ENCODE measurements around the gene BCL2L13. TPM values are rescaled to one million over a fixed set of nuclear protein-coding genes. Genes with fewer than 3 reads are reported as not detected.

Gene BCL2L13
- total and polyA plus RNA-seq, 7 donors = 67.0 to 201 (median 128) TPM

GRCh38 chr22:17728786-17729185 lies 90.2 kb downstream of the BCL2L13 start:
- 89 to 91% (median 89%) methylated on average over 8 of the region's 8 CpGs for WGBS, 3 donors
- peaks cover 11% of the 10 kb centered on the region for H3K4me1 ChIP-seq
- no peak overlapping the region for H3K27ac ChIP-seq
- TF ChIP-seq CTCF (IDR thresholded peaks at IDR 0.05) = no peak
- H3K27me3 ChIP-seq (ENCODE audit: insufficient read depth in 3 of 3, low read length in 2 of 3) = no peaks in the 10 kb centered on the region
- no peak for ATAC-seq
- peaks cover 13 to 75% of the 10 kb centered on the region in 2 donors for H3K36me3 ChIP-seq (ENCODE audit: insufficient read depth in 1 of 2, low read depth in 1 of 2)
- intact Hi-C loops (cut with DNase I) = no loop called here
- H3K9me3 ChIP-seq = no peaks in the 10 kb centered on the region
- H3K4me3 ChIP-seq = no peak overlapping the region
- no peak for DNase-seq

DNA sequence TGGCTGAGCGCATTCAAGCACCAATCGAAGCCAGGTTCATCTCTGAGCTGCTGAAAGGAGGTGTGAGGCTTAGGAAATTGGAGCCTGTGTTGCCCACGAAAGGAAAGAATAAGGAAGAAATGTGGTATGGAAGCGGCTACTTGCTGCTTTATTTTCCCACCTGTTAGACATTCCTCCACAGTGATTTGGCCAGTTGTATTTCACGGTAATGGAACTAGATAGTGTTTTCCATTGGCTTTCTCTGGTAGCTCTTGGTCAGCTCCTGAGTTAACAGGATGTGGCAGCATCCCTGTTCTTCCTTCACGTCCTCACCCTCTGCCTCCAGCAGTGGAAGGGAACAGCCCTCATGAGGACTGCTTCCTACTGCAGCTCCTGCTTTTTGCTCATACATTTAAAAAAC lies 91.0 kb downstream of the BCL2L13 start:
- ATAC-seq (no peak), DNase-seq (no peak)
- intact Hi-C loops (cut with DNase I) = no loop called here
- no peak for TF ChIP-seq CTCF (IDR thresholded peaks at IDR 0.05)
- Histone ChIP-seq H3K27ac (no peak overlapping the region), H3K4me1 (peaks cover 11% of the 10 kb centered on the region), H3K9me3 (no peaks in the 10 kb centered on the region), H3K27me3 (ENCODE audit: insufficient read depth in 3 of 3, low read length in 2 of 3) (no peaks in the 10 kb centered on the region), H3K4me3 (no peak overlapping the region), H3K36me3 (ENCODE audit: insufficient read depth in 1 of 2, low read depth in 1 of 2) (peaks cover 18 to 82% of the 10 kb centered on the region in 2 donors)
- WGBS, 3 donors = 72 to 79% (median 73%) methylated on average over 6 of the region's 6 CpGs

GRCh38 chr22:17732251-17732854 lies 93.8 kb downstream of the BCL2L13 start:
- Histone ChIP-seq H3K27ac (no peak overlapping the region), H3K9me3 (no peaks in the 10 kb centered on the region), H3K4me1 (no peaks in the 10 kb centered on the region), H3K36me3 (ENCODE audit: insufficient read depth in 1 of 2, low read depth in 1 of 2) (peaks cover 16 to 88% of the 10 kb centered on the region in 2 donors), H3K27me3 (ENCODE audit: insufficient read depth in 3 of 3, low read length in 2 of 3) (no peaks in the 10 kb centered on the region), H3K4me3 (no peak overlapping the region)
- intact Hi-C loops (cut with DNase I) = loop anchor here in 1 of 2 donors (10.0 kb wide), 1 partner anchor 58 kb away; no protein-coding TSS in a partner anchor
- WGBS, 3 donors = 93 to 96% (median 94%) methylated on average over 2 of the region's 2 CpGs
- ATAC-seq (no peak), DNase-seq (no peak)
- no peak for TF ChIP-seq CTCF (IDR thresholded peaks at IDR 0.05)

- Histone ChIP-seq H3K9me3 (no peaks in the 10 kb centered on the region), H3K36me3 (ENCODE audit: insufficient read depth in 1 of 2, low read depth in 1 of 2) (peaks cover 13 to 82% of the 10 kb centered on the region in 2 donors), H3K27ac (no peak overlapping the region), H3K27me3 (ENCODE audit: insufficient read depth in 3 of 3, low read length in 2 of 3) (no peaks in the 10 kb centered on the region), H3K4me3 (no peak overlapping the region), H3K4me1 (no peaks in the 10 kb centered on the region)
- intact Hi-C loops (cut with DNase I) = loop anchor here in 1 of 2 donors (10.0 kb wide), 1 partner anchor 59 kb away; no protein-coding TSS in a partner anchor
- DNase-seq = no peak
- no peak for TF ChIP-seq CTCF (IDR thresholded peaks at IDR 0.05)
- WGBS, 3 donors = 57 to 71% (median 63%) methylated on average over 3 of the region's 3 CpGs
- no peak for ATAC-seq
Measured at GRCh38 chr22:17733466-17733865, 94.9 kb downstream of the BCL2L13 start.

DNA sequence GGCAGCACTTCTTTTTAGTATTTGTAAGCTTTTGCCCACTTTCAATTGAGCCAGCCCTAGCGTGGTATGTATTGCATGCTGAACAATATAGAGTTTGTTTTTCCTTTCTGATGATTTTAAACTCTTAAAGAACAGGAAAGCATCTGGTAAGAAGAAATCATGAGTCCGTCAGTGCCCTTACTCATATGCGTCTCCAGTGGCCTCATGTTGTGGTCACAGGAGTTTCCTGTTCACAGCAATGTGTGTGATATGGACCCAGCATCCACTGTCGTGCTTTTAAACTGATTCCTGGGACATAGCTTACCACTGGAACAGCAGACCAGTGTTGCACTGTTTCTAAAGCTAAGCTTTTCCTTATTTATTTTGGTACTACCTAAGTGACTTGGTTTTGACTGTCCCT lies 95.6 kb downstream of the BCL2L13 start:
- H3K27ac ChIP-seq = no peak overlapping the region
- intact Hi-C loops (cut with DNase I) = loop anchor here in 1 of 2 donors (10.0 kb wide), 1 partner anchor 59 kb away; no protein-coding TSS in a partner anchor
- H3K4me3 ChIP-seq = no peak overlapping the region

More for the DNA sequence above, 95.6 kb downstream of the BCL2L13 start:
- no peak for TF ChIP-seq CTCF (IDR thresholded peaks at IDR 0.05)
- ATAC-seq (no peak), DNase-seq (no peak)
- peaks cover 13 to 75% of the 10 kb centered on the region in 2 donors for H3K36me3 ChIP-seq (ENCODE audit: insufficient read depth in 1 of 2, low read depth in 1 of 2)
- H3K27me3 ChIP-seq (ENCODE audit: insufficient read depth in 3 of 3, low read length in 2 of 3) = no peaks in the 10 kb centered on the region
- H3K4me1 ChIP-seq = no peaks in the 10 kb centered on the region
- H3K9me3 ChIP-seq = no peaks in the 10 kb centered on the region
- WGBS, 3 donors = 75 to 81% (median 77%) methylated on average over 4 of the region's 4 CpGs
